HepG2 (cell line): ENCODE results near the gene DNAJC4. TPM values are rescaled to one million over a fixed set of nuclear protein-coding genes. Genes with fewer than 3 reads are reported as not detected.

Experiments
- ATF7-NPFF ChIP-seq: sonication (generic); formaldehyde crosslinking; IDR thresholded peaks from 2 replicates; pipeline ENCODE4 v1.8.1; 2023; ENCODE audit warnings: mild to moderate bottlenecking, low read depth, missing genetic modification reagents, moderate library complexity
- CHD4 ChIP-seq: fragments of 200-600 bp; sonication (generic); IDR thresholded peaks from 2 replicates; pipeline ENCODE4 v1.7.0; 2017; ENCODE audit warnings: mild to moderate bottlenecking, low read length, borderline replicate concordance
- MTA3 ChIP-seq: sonication (generic); formaldehyde crosslinking; IDR thresholded peaks from 2 replicates; pipeline ENCODE4 v1.4.0; 2020; ENCODE audit warnings: missing genetic modification reagents
- NBN ChIP-seq: fragments of 450-650 bp; conservative IDR thresholded peaks from 2 replicates; pipeline ENCODE4 v1.6.1; 2017
- NCOA2 ChIP-seq: sonication (generic); formaldehyde crosslinking; IDR thresholded peaks from 2 replicates; pipeline ENCODE4 v1.8.0; 2022; ENCODE audit warnings: inconsistent platforms
- SETDB1 ChIP-seq: sonication (generic); formaldehyde crosslinking; IDR thresholded peaks from 2 replicates; pipeline ENCODE4 v1.5.1; 2020; ENCODE audit warnings: missing genetic modification reagents, mild to moderate bottlenecking, borderline replicate concordance
- SRSF9 ChIP-seq: fragments of 200-400 bp; formaldehyde crosslinking; IDR thresholded peaks from 2 replicates; pipeline ENCODE4 v1.6.1; 2018; ENCODE audit warnings: borderline replicate concordance, mild to moderate bottlenecking, low read depth, low read length; ENCODE audit not compliant: insufficient read depth, poor library complexity, severe bottlenecking
- ZMAT3 ChIP-seq: sonication (generic); formaldehyde crosslinking; conservative IDR thresholded peaks from 2 replicates; pipeline ENCODE4 v1.7.0; 2021; ENCODE audit warnings: missing genetic modification reagents
- ZNF510 ChIP-seq: sonication (generic); formaldehyde crosslinking; IDR thresholded peaks from 2 replicates; pipeline ENCODE4 v1.4.0; 2020; ENCODE audit warnings: low read depth, mild to moderate bottlenecking, missing genetic modification reagents
- ZNF558 ChIP-seq: sonication (generic); formaldehyde crosslinking; IDR thresholded peaks from 2 replicates; pipeline ENCODE4 v1.9.0; 2022; ENCODE audit warnings: mild to moderate bottlenecking, missing genetic modification reagents, borderline replicate concordance
- polyA plus RNA-seq, 8 experiments: library from polyadenylated mRNA; depleted of rRNA in 3 of 8; stranded (reverse) in 7 of 8; unstranded in 1 of 8; fragments of >200 nt; fragmentation: Illumina TruSeq in 4 of 8; extraction: Trizol in 4 of 8; gene quantifications; 2 replicates each; pipeline versions ENCODE4 v1.2.1 to v1.2.3, GENCODE V29; 2011 to 2016; ENCODE audit warnings: low read depth in 4 of 8, missing spikeins in 1 of 8, mixed read lengths in 1 of 8; ENCODE audit not compliant: insufficient read depth in 1 of 8
- total RNA-seq, 5 experiments: library from RNA; depleted of rRNA; stranded (reverse); fragments of >200 nt; fragmentation: Illumina TruSeq; extraction: Trizol; gene quantifications; 2 replicates each; pipeline ENCODE4 v1.2.3, GENCODE V29; 2016; ENCODE audit warnings: low read depth in 1 of 5
- TF ChIP-seq, protein P1 (sequence below): sonication (generic); formaldehyde crosslinking; IDR thresholded peaks from 2 replicates; pipeline ENCODE4 v1.4.0; 2020; ENCODE audit warnings: mild to moderate bottlenecking, missing genetic modification reagents
- TF ChIP-seq, protein P2 (sequence below): sonication (generic); formaldehyde crosslinking; IDR thresholded peaks from 2 replicates; pipeline ENCODE4 v1.5.0; 2020; ENCODE audit warnings: missing genetic modification reagents

DNAJC4 gene
- total and polyA plus RNA-seq, 2 of the 13 experiments (the other 11 are each of a cell fraction or from before 2014, with no cell fraction given), result 10.3 to 60.8 TPM

DNA sequence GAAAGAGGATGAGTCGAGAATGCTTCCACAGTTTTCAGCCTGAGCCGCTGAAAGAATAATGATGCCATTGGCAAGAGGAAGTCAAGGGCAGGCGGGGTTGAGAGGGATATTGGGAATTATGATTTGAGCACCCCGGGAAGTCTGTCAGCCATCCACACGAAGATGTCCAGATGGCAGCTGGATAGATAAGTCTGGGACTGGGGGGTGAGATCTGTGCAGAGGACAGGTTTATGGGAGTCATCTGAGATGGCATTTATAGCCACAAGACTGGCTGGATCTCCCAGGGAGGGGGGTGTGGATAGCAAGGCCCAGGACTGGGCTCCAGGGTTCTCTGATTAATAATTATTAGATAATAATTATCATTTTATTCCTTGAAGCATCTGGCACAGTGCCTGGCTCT, 49.5 kb upstream of the DNAJC4 start (continued):
- TF ChIP-seq, protein P1, sequence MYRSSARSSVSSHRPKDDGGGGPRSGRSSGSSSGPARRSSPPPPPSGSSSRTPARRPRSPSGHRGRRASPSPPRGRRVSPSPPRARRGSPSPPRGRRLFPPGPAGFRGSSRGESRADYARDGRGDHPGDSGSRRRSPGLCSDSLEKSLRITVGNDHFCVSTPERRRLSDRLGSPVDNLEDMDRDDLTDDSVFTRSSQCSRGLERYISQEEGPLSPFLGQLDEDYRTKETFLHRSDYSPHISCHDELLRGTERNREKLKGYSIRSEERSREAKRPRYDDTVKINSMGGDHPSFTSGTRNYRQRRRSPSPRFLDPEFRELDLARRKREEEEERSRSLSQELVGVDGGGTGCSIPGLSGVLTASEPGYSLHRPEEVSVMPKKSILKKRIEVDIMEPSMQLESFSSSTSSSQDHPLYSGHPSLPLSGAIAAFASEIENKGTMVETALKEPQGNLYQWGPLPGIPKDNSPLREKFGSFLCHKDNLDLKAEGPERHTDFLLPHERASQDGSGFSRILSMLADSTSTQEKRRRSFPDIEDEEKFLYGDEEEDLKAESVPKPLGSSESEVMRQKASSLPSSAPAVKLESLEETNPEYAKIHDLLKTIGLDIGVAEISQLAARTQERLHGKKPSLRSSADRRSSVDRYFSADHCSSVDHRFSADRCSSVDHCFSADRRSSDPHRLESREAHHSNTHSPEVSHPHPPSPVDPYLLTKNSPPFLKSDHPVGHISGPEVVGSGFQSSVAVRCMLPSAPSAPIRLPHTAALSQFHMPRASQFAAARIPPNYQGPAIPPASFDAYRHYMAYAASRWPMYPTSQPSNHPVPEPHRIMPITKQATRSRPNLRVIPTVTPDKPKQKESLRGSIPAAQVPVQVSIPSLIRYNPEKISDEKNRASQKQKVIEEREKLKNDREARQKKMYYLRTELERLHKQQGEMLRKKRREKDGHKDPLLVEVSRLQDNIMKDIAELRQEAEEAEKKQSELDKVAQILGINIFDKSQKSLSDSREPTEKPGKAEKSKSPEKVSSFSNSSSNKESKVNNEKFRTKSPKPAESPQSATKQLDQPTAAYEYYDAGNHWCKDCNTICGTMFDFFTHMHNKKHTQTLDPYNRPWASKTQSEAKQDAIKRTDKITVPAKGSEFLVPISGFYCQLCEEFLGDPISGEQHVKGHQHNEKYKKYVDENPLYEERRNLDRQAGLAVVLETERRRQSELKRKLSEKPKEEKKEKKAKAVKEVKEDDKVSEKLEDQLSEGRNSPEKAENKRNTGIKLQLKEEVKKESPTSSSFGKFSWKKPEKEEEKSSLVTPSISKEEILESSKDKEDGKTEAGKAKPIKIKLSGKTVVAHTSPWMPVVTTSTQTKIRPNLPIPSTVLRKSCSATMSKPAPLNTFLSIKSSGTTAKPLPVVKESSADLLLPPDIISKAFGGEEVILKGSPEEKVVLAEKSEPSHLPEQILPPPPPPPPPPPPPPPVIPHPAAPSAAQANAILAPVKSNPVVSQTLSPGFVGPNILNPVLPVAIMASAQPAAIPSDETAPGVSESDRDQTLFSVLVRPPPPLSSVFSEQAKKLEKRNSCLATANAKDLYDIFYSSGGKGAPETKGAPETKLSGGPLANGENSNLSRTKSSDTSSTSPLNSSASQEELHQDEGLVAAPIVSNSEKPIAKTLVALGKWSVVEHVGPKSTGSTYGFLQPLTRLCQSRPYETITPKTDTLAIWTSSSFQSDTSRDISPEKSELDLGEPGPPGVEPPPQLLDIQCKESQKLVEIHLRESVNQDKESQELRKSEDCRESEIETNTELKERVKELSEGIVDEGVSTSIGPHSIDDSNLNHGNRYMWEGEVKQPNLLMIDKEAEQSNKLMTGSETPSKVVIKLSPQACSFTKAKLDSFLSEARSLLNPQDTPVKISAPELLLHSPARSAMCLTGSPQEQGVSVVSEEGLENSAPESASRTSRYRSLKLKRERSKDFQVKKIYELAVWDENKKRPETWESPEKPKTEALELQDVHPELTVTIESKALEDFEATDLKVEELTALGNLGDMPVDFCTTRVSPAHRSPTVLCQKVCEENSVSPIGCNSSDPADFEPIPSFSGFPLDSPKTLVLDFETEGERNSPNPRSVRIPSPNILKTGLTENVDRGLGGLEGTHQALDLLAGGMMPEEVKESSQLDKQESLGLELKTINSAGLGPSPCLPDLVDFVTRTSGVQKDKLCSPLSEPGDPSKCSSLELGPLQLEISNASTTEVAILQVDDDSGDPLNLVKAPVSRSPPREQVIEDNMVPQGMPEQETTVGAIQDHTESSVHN (CRISPR knock-in tag), result no peak
- TF ChIP-seq ATF7-NPFF (CRISPR knock-in tag) (no peak), NCOA2 (no peak), ZMAT3 (CRISPR knock-in tag) (no peak), NBN (no peak), SETDB1 (CRISPR knock-in tag) (no peak), CHD4 (no peak), SRSF9 (no peak), MTA3 (CRISPR knock-in tag) (no peak), ZNF558 (CRISPR knock-in tag) (no peak), ZNF510 (CRISPR knock-in tag) (no peak)
- TF ChIP-seq, protein P2, sequence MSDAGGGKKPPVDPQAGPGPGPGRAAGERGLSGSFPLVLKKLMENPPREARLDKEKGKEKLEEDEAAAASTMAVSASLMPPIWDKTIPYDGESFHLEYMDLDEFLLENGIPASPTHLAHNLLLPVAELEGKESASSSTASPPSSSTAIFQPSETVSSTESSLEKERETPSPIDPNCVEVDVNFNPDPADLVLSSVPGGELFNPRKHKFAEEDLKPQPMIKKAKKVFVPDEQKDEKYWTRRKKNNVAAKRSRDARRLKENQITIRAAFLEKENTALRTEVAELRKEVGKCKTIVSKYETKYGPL (CRISPR knock-in tag), result no peak
